Esophagus (tissue), 2 donors: ENCODE results near the gene FNBP1. TPM values are rescaled to one million over a fixed set of nuclear protein-coding genes. Genes with fewer than 3 reads are reported as not detected.

ENCODE experiments used
- H3K27ac ChIP-seq, 2 donors: one replicate each; pipeline ENCODE4 v1.5.1; 2013; ENCODE audit warnings: low read depth in 2 of 2, mild to moderate bottlenecking in 2 of 2, inconsistent platforms in 1 of 2, low read length in 1 of 2, moderate library complexity in 1 of 2
- H3K27me3 ChIP-seq, 2 donors: one replicate each; pipeline ENCODE4 v1.6.1; 2013; ENCODE audit warnings: low read length in 2 of 2, control low read depth in 1 of 2, mild to moderate bottlenecking in 1 of 2; ENCODE audit not compliant: insufficient read depth in 2 of 2, control insufficient read depth in 1 of 2
- H3K36me3 ChIP-seq, 2 donors: one replicate each; pipeline ENCODE4 v1.6.1; 2013; ENCODE audit warnings: low read length in 1 of 2; ENCODE audit not compliant: control insufficient read depth in 2 of 2, insufficient read depth in 2 of 2
- H3K4me1 ChIP-seq, 2 donors: one replicate each; pipeline ENCODE4 v1.6.1; 2013; ENCODE audit warnings: low read length in 1 of 2; ENCODE audit not compliant: control insufficient read depth in 2 of 2, insufficient read depth in 2 of 2
- H3K4me3 ChIP-seq, 2 donors: one replicate each; pipeline ENCODE4 v1.5.1; 2013; ENCODE audit warnings: low read length in 2 of 2, mild to moderate bottlenecking in 2 of 2, low read depth in 1 of 2, moderate library complexity in 1 of 2
- H3K9me3 ChIP-seq, 2 donors: one replicate each; pipeline ENCODE4 v1.6.1; 2013; ENCODE audit warnings: mild to moderate bottlenecking in 2 of 2, low read depth in 1 of 2, low read length in 1 of 2, moderate library complexity in 1 of 2; ENCODE audit not compliant: control insufficient read depth in 2 of 2, insufficient read depth in 1 of 2
- WGBS, 2 donors: extraction: QIAGEN DNeasy Blood & Tissue Kit; methylation state at CpG; one replicate each; pipeline ENCODE4 v1.1.7; 2013; 5-methylcytosine and 5-hydroxymethylcytosine counted together
- polyA plus RNA-seq, 2 donors: library from polyadenylated mRNA; stranded (reverse); fragments of 200-250 nt; gene quantifications; one replicate each; pipeline ENCODE4 v1.2.3, GENCODE V29; 2013
- donor health status: healthy with polysubstance abuse.
- donor health status: Bipolar disorder and iron deficiency.

FNBP1 gene
- polyA plus RNA-seq, 2 donors, result 16.1 to 19.1 TPM

DNA sequence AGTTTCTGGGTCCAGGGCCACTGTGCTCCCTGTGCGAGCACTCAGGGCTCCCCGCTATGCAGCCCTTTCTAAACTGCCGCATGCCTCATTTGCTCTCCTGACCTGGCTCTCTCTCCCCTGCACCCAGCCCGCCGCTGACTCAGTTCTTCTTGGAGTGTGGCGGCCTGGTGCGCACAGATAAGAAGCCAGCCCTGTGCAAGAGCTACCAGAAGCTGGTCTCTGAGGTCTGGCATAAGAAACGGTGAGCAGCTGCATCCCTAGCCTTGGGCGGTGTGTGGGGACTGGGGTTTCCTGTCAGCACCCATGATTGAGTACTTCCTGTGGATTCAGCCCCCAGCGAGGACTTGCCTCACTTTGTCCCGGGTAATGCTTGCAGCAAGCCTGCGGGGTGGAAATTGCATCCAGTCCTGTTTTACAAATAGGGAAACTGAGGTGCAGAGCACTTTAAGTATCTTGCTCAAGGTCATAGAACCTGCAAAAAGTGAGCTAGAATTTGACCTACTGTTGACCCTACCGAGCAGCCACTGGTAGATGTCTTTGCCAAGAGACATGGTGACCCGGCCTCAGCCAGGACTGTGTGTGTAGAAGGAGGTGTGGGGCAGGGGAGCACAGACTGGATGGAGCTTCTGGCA is 179.8 kb downstream of the FNBP1 start:
- Histone ChIP-seq H3K36me3 (peaks cover 11 to 43% of the 10 kb centered on the region in 2 donors), H3K27me3 (no peaks in the 10 kb centered on the region), H3K4me3 (no peak overlapping the region), H3K9me3 (no peaks in the 10 kb centered on the region), H3K4me1 (no peaks in the 10 kb centered on the region), H3K27ac (no peak overlapping the region)
- WGBS, 2 donors, result 49 to 64% methylated on average over 14 of the region's 14 CpGs

DNA sequence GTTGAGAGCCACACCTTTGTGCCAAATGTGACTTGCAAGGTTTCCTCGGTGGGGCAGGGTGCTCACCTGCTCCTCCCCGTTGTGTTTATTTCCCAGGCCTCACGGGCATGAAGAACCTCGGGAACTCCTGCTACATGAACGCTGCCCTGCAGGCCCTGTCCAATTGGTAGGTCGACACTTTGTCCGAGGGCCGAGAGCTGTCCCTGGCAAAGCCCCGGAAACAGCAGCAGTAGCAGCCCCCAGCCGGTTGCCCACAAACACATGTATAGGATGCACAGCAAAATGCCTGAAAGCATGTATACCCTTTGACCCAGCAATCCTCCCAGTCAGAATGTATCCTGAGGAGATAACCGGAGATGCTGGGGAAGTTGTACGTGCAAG is 181.6 kb downstream of the FNBP1 start:
- H3K27me3 ChIP-seq, result no peaks in the 10 kb centered on the region
- peaks cover 11 to 40% of the 10 kb centered on the region in 2 donors for H3K36me3 ChIP-seq
- H3K4me3 ChIP-seq, result no peak overlapping the region
- WGBS, 2 donors, result 84 to 86% methylated on average over 12 of the region's 12 CpGs
- H3K9me3 ChIP-seq, result no peaks in the 10 kb centered on the region
- no peaks in the 10 kb centered on the region for H3K4me1 ChIP-seq
- H3K27ac ChIP-seq, result no peak overlapping the region

DNA sequence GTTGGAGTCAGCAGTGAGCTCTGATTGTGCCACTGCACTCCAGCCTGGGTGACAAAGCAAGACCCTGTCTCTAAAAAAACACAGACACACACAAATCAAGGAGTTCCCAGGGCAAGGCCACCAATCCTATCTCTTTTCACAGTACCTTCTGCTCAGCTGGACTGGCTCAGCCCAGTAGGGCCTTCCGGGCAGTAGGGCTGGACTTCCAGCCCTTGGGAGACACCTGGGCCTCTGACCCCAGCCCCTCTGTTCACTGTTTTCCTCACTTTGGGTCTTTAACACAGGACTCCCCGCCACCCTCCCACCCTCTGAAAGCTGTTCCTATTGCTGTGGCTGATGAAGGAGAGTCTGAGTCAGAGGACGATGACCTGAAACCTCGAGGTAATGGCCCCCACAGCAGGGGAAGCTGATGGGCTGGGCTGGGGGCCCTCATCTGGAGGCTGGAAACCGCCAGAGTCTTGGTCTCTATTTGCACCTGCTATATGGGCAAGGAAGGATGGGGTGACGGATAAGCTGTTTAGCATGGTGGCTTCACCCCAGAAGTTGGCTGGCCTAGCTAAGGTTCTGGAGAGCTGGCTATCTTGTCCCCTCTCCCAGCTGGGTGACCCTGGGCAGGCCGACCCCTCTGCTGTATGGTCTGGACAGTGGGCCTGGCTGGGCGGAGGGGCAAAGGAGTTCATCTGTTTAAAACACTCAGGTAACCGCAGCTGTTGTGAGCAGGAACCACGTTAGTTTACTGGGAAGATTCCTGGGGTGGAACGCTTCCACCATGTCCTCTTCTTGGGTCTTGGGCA is 182.1 kb downstream of the FNBP1 start:
- H3K27ac ChIP-seq, result no peak overlapping the region
- WGBS, 2 donors, result 71 to 73% methylated on average over 11 of the region's 11 CpGs
- H3K9me3 ChIP-seq, result no peaks in the 10 kb centered on the region
- no peaks in the 10 kb centered on the region for H3K27me3 ChIP-seq
- H3K4me3 ChIP-seq, result no peak overlapping the region
- H3K36me3 ChIP-seq, result peaks cover 15 to 37% of the 10 kb centered on the region in 2 donors
- H3K4me1 ChIP-seq, result no peaks in the 10 kb centered on the region

DNA sequence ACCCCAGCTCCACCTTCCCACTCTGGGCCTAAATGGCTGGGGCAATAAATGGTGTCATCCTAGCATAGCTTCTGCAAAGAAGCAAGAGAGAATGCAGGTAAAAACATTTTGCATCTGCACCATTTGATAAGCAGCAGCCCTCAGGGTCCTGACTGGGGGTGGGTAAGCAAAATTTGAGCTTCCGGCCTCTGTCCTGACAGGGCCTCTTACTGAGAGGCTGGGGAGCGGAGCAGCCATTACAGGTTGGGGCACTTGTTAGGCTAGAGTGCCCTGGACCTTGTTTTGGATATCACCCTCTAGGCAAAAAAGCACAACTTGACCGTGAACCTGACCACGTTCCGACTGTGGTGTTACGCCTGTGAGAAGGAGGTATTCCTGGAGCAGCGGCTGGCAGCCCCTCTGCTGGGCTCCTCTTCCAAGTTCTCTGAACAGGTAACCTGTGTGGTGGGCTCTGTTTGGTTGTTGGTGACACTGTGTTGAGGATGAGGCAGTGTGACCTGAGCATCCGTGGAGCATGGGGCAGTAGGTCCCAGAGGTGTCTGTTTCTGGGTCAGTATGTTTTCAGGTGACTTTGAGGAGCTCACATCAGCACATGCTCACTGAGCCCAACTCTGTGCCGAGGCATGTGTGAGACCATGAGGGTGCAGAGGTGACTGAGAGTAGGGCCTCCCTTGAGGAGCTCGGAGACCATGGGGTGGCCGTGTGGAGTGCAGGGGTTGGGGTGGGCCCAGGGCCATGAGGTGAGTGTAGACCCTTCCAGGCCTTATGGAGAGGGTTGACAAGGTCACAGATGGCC is 184.6 kb downstream of the FNBP1 start:
- 86 to 91% methylated on average over 11 of the region's 11 CpGs for WGBS, 2 donors
- H3K4me3 ChIP-seq, result no peak overlapping the region

DNA sequence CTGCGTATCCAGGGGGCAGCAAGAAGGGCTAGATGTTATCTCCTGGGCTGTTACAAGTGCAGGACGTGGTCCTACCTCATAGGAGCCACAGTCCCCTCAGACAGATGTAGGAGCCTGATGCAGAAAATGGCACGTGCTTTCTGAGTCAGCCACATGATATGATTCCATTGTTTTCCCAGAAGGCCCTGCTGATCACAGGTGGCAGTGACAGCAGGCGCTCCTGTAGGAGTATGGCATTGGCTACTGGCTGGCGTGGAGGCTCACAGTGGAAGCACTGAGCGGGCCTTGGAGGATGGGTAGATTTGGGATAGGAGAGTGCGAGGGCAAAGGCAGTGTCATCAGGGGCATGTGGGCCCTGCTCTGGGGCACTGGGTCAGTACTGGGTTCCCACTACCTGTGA is 185.8 kb downstream of the FNBP1 start:
- no peak overlapping the region for H3K27ac ChIP-seq
- WGBS, 2 donors, result 90 to 91% methylated on average over 7 of the region's 7 CpGs
- peaks cover 0 to 11% of the 10 kb centered on the region in 2 donors for H3K4me1 ChIP-seq
- H3K36me3 ChIP-seq, result peaks cover 12 to 39% of the 10 kb centered on the region in 2 donors
- no peaks in the 10 kb centered on the region for H3K9me3 ChIP-seq
- no peaks in the 10 kb centered on the region for H3K27me3 ChIP-seq
- no peak overlapping the region for H3K4me3 ChIP-seq

More for the DNA sequence above, 184.6 kb downstream of the FNBP1 start:
- Histone ChIP-seq H3K27ac (no peak overlapping the region), H3K27me3 (no peaks in the 10 kb centered on the region), H3K9me3 (no peaks in the 10 kb centered on the region), H3K4me1 (peaks cover 0 to 6% of the 10 kb centered on the region in 2 donors), H3K36me3 (peaks cover 12 to 40% of the 10 kb centered on the region in 2 donors)

DNA sequence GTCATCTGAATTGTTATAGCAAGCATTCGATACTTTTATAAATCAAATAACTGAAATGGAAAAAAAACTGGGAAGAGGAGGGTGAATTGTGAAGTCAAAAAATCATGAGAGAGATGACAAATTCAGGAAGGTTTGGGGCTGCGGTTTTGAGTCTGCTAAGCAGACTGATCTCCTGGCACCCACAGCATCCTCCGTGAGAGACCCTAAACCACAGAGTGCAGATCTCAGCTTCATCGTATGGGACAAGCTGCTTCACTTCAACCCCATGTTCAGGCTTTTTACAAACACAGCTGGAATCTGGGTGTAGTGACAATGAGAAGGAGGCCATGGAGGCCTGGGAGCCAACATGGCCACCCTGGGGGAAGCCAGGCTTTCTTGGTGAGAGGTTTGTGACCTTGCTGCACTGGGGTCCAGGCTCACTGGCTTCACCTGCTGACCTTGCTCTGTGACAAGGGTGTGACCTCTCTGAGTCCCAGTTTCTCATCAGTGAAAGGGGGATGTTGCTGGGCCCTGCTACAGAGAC is 188.3 kb downstream of the FNBP1 start:
- no peaks in the 10 kb centered on the region for H3K27me3 ChIP-seq
- peaks cover 9 to 30% of the 10 kb centered on the region in 2 donors for H3K36me3 ChIP-seq
- H3K4me1 ChIP-seq, result peaks cover 0 to 13% of the 10 kb centered on the region in 2 donors
- H3K27ac ChIP-seq, result no peak overlapping the region
- 86 to 88% methylated on average over 4 of the region's 4 CpGs for WGBS, 2 donors
- H3K9me3 ChIP-seq, result no peaks in the 10 kb centered on the region
- H3K4me3 ChIP-seq, result no peak overlapping the region

DNA sequence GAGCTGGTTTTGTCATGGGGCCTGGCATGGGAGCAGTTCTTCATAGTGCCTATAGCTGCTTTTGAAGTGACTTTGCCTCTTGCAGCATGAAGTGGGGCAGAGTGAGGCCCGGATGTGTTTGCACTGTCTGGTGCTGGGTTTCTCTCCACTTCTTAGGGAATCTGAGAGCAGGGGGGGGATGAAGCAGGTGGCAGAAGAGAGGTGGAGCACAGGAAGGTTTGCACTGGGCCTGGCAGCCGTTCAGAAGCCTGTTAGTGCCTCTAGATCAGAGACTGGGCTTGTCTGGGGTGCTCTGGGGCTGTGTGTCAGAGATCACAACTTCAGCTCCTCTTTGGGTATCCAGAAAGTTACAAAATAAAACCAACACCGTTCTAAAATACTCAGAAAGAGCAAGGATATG is 189.4 kb downstream of the FNBP1 start:
- H3K9me3 ChIP-seq, result no peaks in the 10 kb centered on the region
- no peaks in the 10 kb centered on the region for H3K27me3 ChIP-seq
- 52 to 62% methylated on average over 3 of the region's 3 CpGs for WGBS, 2 donors
- peaks cover 9 to 26% of the 10 kb centered on the region in 2 donors for H3K36me3 ChIP-seq
- peaks cover 0 to 13% of the 10 kb centered on the region in 2 donors for H3K4me1 ChIP-seq
- no peak overlapping the region for H3K4me3 ChIP-seq
- no peak overlapping the region for H3K27ac ChIP-seq

DNA sequence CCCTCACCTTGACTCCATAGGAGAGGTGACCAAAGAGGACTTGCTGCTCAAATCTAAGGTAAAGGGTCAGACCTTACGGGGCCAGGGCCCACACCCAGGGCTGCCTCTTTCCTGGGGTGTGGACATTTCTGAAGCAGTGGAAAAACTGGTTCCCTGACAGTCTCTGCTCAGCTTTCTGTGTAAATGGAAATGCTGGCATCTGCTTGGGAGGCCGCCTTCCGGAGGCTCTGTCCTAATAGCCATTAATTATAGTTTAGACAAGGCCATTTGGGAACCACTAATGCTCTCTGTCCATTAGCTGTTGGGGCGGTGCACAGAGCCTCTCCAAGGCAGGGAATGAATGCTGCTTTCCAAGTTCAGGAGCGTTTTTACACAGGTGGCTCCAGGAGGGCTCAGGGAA is 190.4 kb downstream of the FNBP1 start:
- Histone ChIP-seq H3K4me3 (no peak overlapping the region), H3K9me3 (no peaks in the 10 kb centered on the region), H3K36me3 (peaks cover 6 to 16% of the 10 kb centered on the region in 2 donors), H3K4me1 (peaks cover 0 to 13% of the 10 kb centered on the region in 2 donors), H3K27me3 (no peaks in the 10 kb centered on the region), H3K27ac (peak overlapping the region; percentile 80)
- WGBS, 2 donors, result 55 to 71% methylated on average over 5 of the region's 5 CpGs

DNA sequence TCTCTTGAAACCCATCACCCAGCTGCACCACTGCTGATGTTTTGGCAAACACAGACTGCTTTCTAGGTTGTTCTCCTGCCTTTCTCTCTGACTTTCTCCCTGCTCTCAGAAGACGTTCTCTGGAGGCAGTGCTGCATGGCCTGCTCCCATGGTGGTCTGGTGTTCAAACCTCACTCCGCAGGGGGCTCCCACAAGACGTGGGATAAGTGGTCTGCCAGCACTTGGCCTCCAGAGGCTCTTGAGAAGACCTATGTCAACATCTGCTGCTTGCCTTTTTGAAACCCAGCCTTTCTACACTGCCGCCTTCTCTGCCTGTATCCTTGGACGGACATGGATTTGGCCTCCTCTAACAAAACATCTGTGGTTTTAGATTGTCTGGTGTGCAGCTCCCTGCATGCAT is 191.2 kb downstream of the FNBP1 start:
- H3K27me3 ChIP-seq, result no peaks in the 10 kb centered on the region
- H3K36me3 ChIP-seq, result peaks cover 6 to 16% of the 10 kb centered on the region in 2 donors
- WGBS, 2 donors, result 76 to 84% methylated on average over 5 of the region's 5 CpGs
- H3K4me3 ChIP-seq, result no peak overlapping the region
- peak overlapping the region in 1 of 2 donors; percentile 80 for H3K27ac ChIP-seq
- H3K9me3 ChIP-seq, result no peaks in the 10 kb centered on the region
- peaks cover 0 to 13% of the 10 kb centered on the region in 2 donors for H3K4me1 ChIP-seq
